ENCODE measurements around the gene SCN1B. TPM values are rescaled to one million over a fixed set of nuclear protein-coding genes. Genes with fewer than 3 reads are reported as not detected.

The SCN1B gene
- total and polyA plus RNA-seq, 5 donors from 2014 or later = 0.08 to 2.0 (median 0.17) TPM; not detected in 1

- ATAC-seq (ENCODE audit: low read depth in 2 of 2) = no peak
- DNase-seq = no peak
- H3K4me1 Mint-ChIP-seq = peaks cover 6 to 66% (median 38%) of the 10 kb centered on the region in 4 donors
Measured at GRCh38 chr19:35015270-35015953, 14.9 kb upstream of the SCN1B start.

GRCh38 chr19:35015954-35016351, 14.3 kb upstream of the SCN1B start:
- no peaks in the 10 kb centered on the region for H3K9me3 Mint-ChIP-seq
- no peaks in the 10 kb centered on the region for H3K27me3 ChIP-seq (ENCODE audit: control insufficient read depth, insufficient read depth, low read length)
- H3K27ac Mint-ChIP-seq = peak overlapping the region; percentile 95 to 97 (median 96)
- peaks cover 6 to 62% (median 37%) of the 10 kb centered on the region in 4 donors for H3K4me1 Mint-ChIP-seq
- H3K36me3 Mint-ChIP-seq = peaks cover 55% of the 10 kb centered on the region
- H3K4me1 ChIP-seq (ENCODE audit: control insufficient read depth, insufficient read depth, low read length, poor library complexity, severe bottlenecking) = peaks cover 50% of the 10 kb centered on the region
- no peaks in the 10 kb centered on the region for H3K9me3 ChIP-seq (ENCODE audit: control insufficient read depth in 2 of 2, low read length in 2 of 2)
- no peak for ATAC-seq (ENCODE audit: low read depth in 2 of 2)
- no peak for DNase-seq
- H3K27me3 Mint-ChIP-seq = no peaks in the 10 kb centered on the region
- H3K27ac ChIP-seq (ENCODE audit: insufficient read depth, low read length, poor library complexity, severe bottlenecking) = peak overlapping the region; percentile 81
- no peak overlapping the region for H3K4me3 ChIP-seq (ENCODE audit: low read depth, low read length)
- peaks cover 57% of the 10 kb centered on the region for H3K36me3 ChIP-seq (ENCODE audit: control insufficient read depth, insufficient read depth, low read length)
- peak overlapping the region in 1 of 4 donors; percentile 44 for H3K4me3 Mint-ChIP-seq

More at GRCh38 chr19:35015270-35015953, 14.9 kb upstream of the SCN1B start:
- H3K27me3 ChIP-seq (ENCODE audit: control insufficient read depth, insufficient read depth, low read length) = no peaks in the 10 kb centered on the region
- Mint-ChIP-seq H3K27me3 (no peaks in the 10 kb centered on the region), H3K36me3 (peaks cover 53% of the 10 kb centered on the region), H3K9me3 (no peaks in the 10 kb centered on the region), H3K27ac (peak overlapping the region; percentile 95 to 97 (median 97)), H3K4me3 (peak overlapping the region in 2 of 4 donors; percentile 83 to 87)
- H3K36me3 ChIP-seq (ENCODE audit: control insufficient read depth, insufficient read depth, low read length) = peaks cover 56% of the 10 kb centered on the region
- H3K4me1 ChIP-seq (ENCODE audit: control insufficient read depth, insufficient read depth, low read length, poor library complexity, severe bottlenecking) = peaks cover 50% of the 10 kb centered on the region
- H3K9me3 ChIP-seq (ENCODE audit: control insufficient read depth in 2 of 2, low read length in 2 of 2) = no peaks in the 10 kb centered on the region
- H3K27ac ChIP-seq (ENCODE audit: insufficient read depth, low read length, poor library complexity, severe bottlenecking) = peak overlapping the region; percentile 81
- H3K4me3 ChIP-seq (ENCODE audit: low read depth, low read length) = peak overlapping the region; percentile 26

- no peak for DNase-seq
- Mint-ChIP-seq H3K27me3 (no peaks in the 10 kb centered on the region), H3K9me3 (no peaks in the 10 kb centered on the region), H3K4me1 (peaks cover 6 to 53% (median 26%) of the 10 kb centered on the region in 4 donors), H3K36me3 (peaks cover 51% of the 10 kb centered on the region), H3K27ac (peak overlapping the region; percentile 49 to 93 (median 81)), H3K4me3 (peak overlapping the region in 2 of 4 donors; percentile 45 to 81)
- Histone ChIP-seq H3K27me3 (ENCODE audit: control insufficient read depth, insufficient read depth, low read length) (no peaks in the 10 kb centered on the region), H3K27ac (ENCODE audit: insufficient read depth, low read length, poor library complexity, severe bottlenecking) (no peak overlapping the region), H3K4me1 (ENCODE audit: control insufficient read depth, insufficient read depth, low read length, poor library complexity, severe bottlenecking) (peaks cover 35% of the 10 kb centered on the region), H3K36me3 (ENCODE audit: control insufficient read depth, insufficient read depth, low read length) (peaks cover 63% of the 10 kb centered on the region), H3K9me3 (ENCODE audit: control insufficient read depth in 2 of 2, low read length in 2 of 2) (no peaks in the 10 kb centered on the region), H3K4me3 (ENCODE audit: low read depth, low read length) (no peak overlapping the region)
- ATAC-seq (ENCODE audit: low read depth in 2 of 2) = no peak
Measured at GRCh38 chr19:35017507-35017906, 12.8 kb upstream of the SCN1B start.

GRCh38 chr19:35018379-35018778, 11.9 kb upstream of the SCN1B start:
- peaks cover 6 to 44% (median 19%) of the 10 kb centered on the region in 4 donors for H3K4me1 Mint-ChIP-seq
- H3K4me3 Mint-ChIP-seq = no peak overlapping the region
- peaks cover 48% of the 10 kb centered on the region for H3K36me3 Mint-ChIP-seq
- Histone ChIP-seq H3K4me1 (ENCODE audit: control insufficient read depth, insufficient read depth, low read length, poor library complexity, severe bottlenecking) (peaks cover 26% of the 10 kb centered on the region), H3K4me3 (ENCODE audit: low read depth, low read length) (no peak overlapping the region), H3K27ac (ENCODE audit: insufficient read depth, low read length, poor library complexity, severe bottlenecking) (no peak overlapping the region), H3K9me3 (ENCODE audit: control insufficient read depth in 2 of 2, low read length in 2 of 2) (no peaks in the 10 kb centered on the region), H3K36me3 (ENCODE audit: control insufficient read depth, insufficient read depth, low read length) (peaks cover 71% of the 10 kb centered on the region), H3K27me3 (ENCODE audit: control insufficient read depth, insufficient read depth, low read length) (no peaks in the 10 kb centered on the region)
- H3K9me3 Mint-ChIP-seq = no peaks in the 10 kb centered on the region
- DNase-seq = no peak
- ATAC-seq (ENCODE audit: low read depth in 2 of 2) = no peak
- H3K27me3 Mint-ChIP-seq = no peaks in the 10 kb centered on the region
- peak overlapping the region; percentile 49 to 87 (median 61) for H3K27ac Mint-ChIP-seq

GRCh38 chr19:35019144-35019543, 11.1 kb upstream of the SCN1B start:
- H3K9me3 Mint-ChIP-seq = no peaks in the 10 kb centered on the region

GRCh38 chr19:35021016-35021415, 9.3 kb upstream of the SCN1B start:
- Histone ChIP-seq H3K9me3 (ENCODE audit: control insufficient read depth in 2 of 2, low read length in 2 of 2) (no peaks in the 10 kb centered on the region), H3K27ac (ENCODE audit: insufficient read depth, low read length, poor library complexity, severe bottlenecking) (no peak overlapping the region), H3K27me3 (ENCODE audit: control insufficient read depth, insufficient read depth, low read length) (no peaks in the 10 kb centered on the region), H3K36me3 (ENCODE audit: control insufficient read depth, insufficient read depth, low read length) (peaks cover 84% of the 10 kb centered on the region), H3K4me1 (ENCODE audit: control insufficient read depth, insufficient read depth, low read length, poor library complexity, severe bottlenecking) (no peaks in the 10 kb centered on the region), H3K4me3 (ENCODE audit: low read depth, low read length) (no peak overlapping the region)
- Mint-ChIP-seq H3K4me1 (peaks cover 0 to 18% (median 3%) of the 10 kb centered on the region in 4 donors), H3K9me3 (no peaks in the 10 kb centered on the region), H3K27ac (peak overlapping the region in 2 of 3 donors; percentile 37 to 82), H3K27me3 (no peaks in the 10 kb centered on the region), H3K4me3 (no peak overlapping the region), H3K36me3 (peaks cover 37% of the 10 kb centered on the region)
- no peak for DNase-seq
- ATAC-seq (ENCODE audit: low read depth in 2 of 2) = no peak

More at GRCh38 chr19:35019144-35019543, 11.1 kb upstream of the SCN1B start:
- Histone ChIP-seq H3K9me3 (ENCODE audit: control insufficient read depth in 2 of 2, low read length in 2 of 2) (no peaks in the 10 kb centered on the region), H3K4me3 (ENCODE audit: low read depth, low read length) (no peak overlapping the region), H3K4me1 (ENCODE audit: control insufficient read depth, insufficient read depth, low read length, poor library complexity, severe bottlenecking) (peaks cover 18% of the 10 kb centered on the region), H3K27ac (ENCODE audit: insufficient read depth, low read length, poor library complexity, severe bottlenecking) (no peak overlapping the region), H3K27me3 (ENCODE audit: control insufficient read depth, insufficient read depth, low read length) (no peaks in the 10 kb centered on the region), H3K36me3 (ENCODE audit: control insufficient read depth, insufficient read depth, low read length) (peaks cover 79% of the 10 kb centered on the region)
- Mint-ChIP-seq H3K27me3 (no peaks in the 10 kb centered on the region), H3K4me3 (no peak overlapping the region), H3K36me3 (peaks cover 50% of the 10 kb centered on the region), H3K27ac (peak overlapping the region in 1 of 3 donors; percentile 75), H3K4me1 (peaks cover 6 to 37% (median 13%) of the 10 kb centered on the region in 4 donors)
- DNase-seq = no peak
- no peak for ATAC-seq (ENCODE audit: low read depth in 2 of 2)

GRCh38 chr19:35021596-35021995, 8.7 kb upstream of the SCN1B start:
- Mint-ChIP-seq H3K4me3 (no peak overlapping the region), H3K27ac (no peak overlapping the region), H3K4me1 (peaks cover 0 to 16% (median 3%) of the 10 kb centered on the region in 4 donors), H3K27me3 (no peaks in the 10 kb centered on the region), H3K36me3 (peaks cover 38% of the 10 kb centered on the region), H3K9me3 (no peaks in the 10 kb centered on the region)
- Histone ChIP-seq H3K4me3 (ENCODE audit: low read depth, low read length) (no peak overlapping the region), H3K27me3 (ENCODE audit: control insufficient read depth, insufficient read depth, low read length) (no peaks in the 10 kb centered on the region), H3K9me3 (ENCODE audit: control insufficient read depth in 2 of 2, low read length in 2 of 2) (no peaks in the 10 kb centered on the region), H3K36me3 (ENCODE audit: control insufficient read depth, insufficient read depth, low read length) (peaks cover 88% of the 10 kb centered on the region), H3K27ac (ENCODE audit: insufficient read depth, low read length, poor library complexity, severe bottlenecking) (no peak overlapping the region), H3K4me1 (ENCODE audit: control insufficient read depth, insufficient read depth, low read length, poor library complexity, severe bottlenecking) (no peaks in the 10 kb centered on the region)
- no peak for ATAC-seq (ENCODE audit: low read depth in 2 of 2)
- no peak for DNase-seq

GRCh38 chr19:35022460-35022859, 7.8 kb upstream of the SCN1B start:
- no peak overlapping the region for H3K27ac ChIP-seq (ENCODE audit: insufficient read depth, low read length, poor library complexity, severe bottlenecking)
- ATAC-seq (ENCODE audit: low read depth in 2 of 2) = no peak
- no peaks in the 10 kb centered on the region for H3K9me3 Mint-ChIP-seq
- peaks cover 0 to 12% (median 1%) of the 10 kb centered on the region in 4 donors for H3K4me1 Mint-ChIP-seq
- no peaks in the 10 kb centered on the region for H3K4me1 ChIP-seq (ENCODE audit: control insufficient read depth, insufficient read depth, low read length, poor library complexity, severe bottlenecking)
- no peaks in the 10 kb centered on the region for H3K27me3 ChIP-seq (ENCODE audit: control insufficient read depth, insufficient read depth, low read length)
- peaks cover 39% of the 10 kb centered on the region for H3K36me3 Mint-ChIP-seq
- no peaks in the 10 kb centered on the region for H3K27me3 Mint-ChIP-seq
- DNase-seq = no peak
- H3K27ac Mint-ChIP-seq = no peak overlapping the region
- peaks cover 84% of the 10 kb centered on the region for H3K36me3 ChIP-seq (ENCODE audit: control insufficient read depth, insufficient read depth, low read length)
- no peak overlapping the region for H3K4me3 Mint-ChIP-seq
- H3K4me3 ChIP-seq (ENCODE audit: low read depth, low read length) = no peak overlapping the region
- H3K9me3 ChIP-seq (ENCODE audit: control insufficient read depth in 2 of 2, low read length in 2 of 2) = no peaks in the 10 kb centered on the region

Measured in CD4-positive, CD25-positive, alpha-beta regulatory T cell (primary cell).